Spleen (tissue), 7 donors: ENCODE measurements around the gene PRUNE1.

Experiments
- CTCF ChIP-seq, 11 experiments: fragments of 200-600 bp in 7 of 11; fragments of 450-650 bp in 4 of 11; sonication (generic) in 4 of 11; IDR thresholded peaks in 8 of 11; conservative IDR thresholded peaks in 3 of 11; 1 replicate in 7 of 11; 2 replicates in 4 of 11; pipeline versions ENCODE4 v1.4.0 to v1.8.0; 2016 to 2021; ENCODE audit warnings: antibody characterized with exemption in 11 of 11, inconsistent platforms in 4 of 11, mild to moderate bottlenecking in 1 of 11
- POLR2A ChIP-seq, 3 donors: fragments of 450-650 bp; IDR thresholded peaks; one replicate each; pipeline ENCODE4 v1.5.1; 2017; ENCODE audit warnings: antibody characterized with exemption in 3 of 3, mild to moderate bottlenecking in 1 of 3
- donor health status: DM: no; HTN: no; CAD: no; lungs with moderate emphysema.
- donor health status: DM: no; HTN: no; CAD: no.
- donor health status: DM: no; HTN: no; CAD: no.

GRCh38 chr1:151036356-151036755 lies 28.1 kb downstream of the PRUNE1 start, which contains the start of gene BNIPL:
- TF ChIP-seq CTCF (IDR thresholded peaks at IDR 0.05 in 8 of 11, conservative IDR thresholded peaks at IDR 0.05 in 3 of 11) (no peak), POLR2A (IDR thresholded peaks at IDR 0.05) (no peak)
